NCI-H187 treated with DMSO at 0.1 percent for 48 hours (cell line): ENCODE results near the gene ARL2.

Experiments used
- DNase-seq: peaks from one replicate; lab custom pipeline; 2025; lab: John Stamatoyannopoulos, UW

The ARL2 gene

GRCh38 chr11:65047581-65048422 is 33.8 kb downstream of the ARL2 start:
- no peak for DNase-seq

- no peak for DNase-seq
These were observed 37.5 kb downstream of the ARL2 start for GRCh38 chr11:65051398-65051858.

- DNase-seq = no peak
These were observed 40.0 kb downstream of the ARL2 start for GRCh38 chr11:65053827-65054508.

GRCh38 chr11:65055538-65055937 is 41.6 kb downstream of the ARL2 start:
- no peak for DNase-seq

GRCh38 chr11:65056999-65057398 is 43.0 kb downstream of the ARL2 start:
- DNase-seq = no peak

GRCh38 chr11:65057526-65057925 is 43.6 kb downstream of the ARL2 start:
- DNase-seq = no peak

- no peak for DNase-seq
These were observed 44.1 kb downstream of the ARL2 start for GRCh38 chr11:65058012-65058411.

- DNase-seq = no peak
These were observed 44.6 kb downstream of the ARL2 start, which contains the start of gene NAALADL1 for GRCh38 chr11:65058419-65059054. TSS of gene NAALADL1 (minus strand) at chr11:65058553. CDS start at chr11:65058521, 32 bp downstream.

- no peak for DNase-seq
These were observed 45.6 kb downstream of the ARL2 start for GRCh38 chr11:65059523-65059922.

GRCh38 chr11:65059959-65060824 is 46.2 kb downstream of the ARL2 start:
- DNase-seq = no peak

GRCh38 chr11:65060913-65061408 is 47.0 kb downstream of the ARL2 start:
- DNase-seq = no peak

- no peak for DNase-seq
These were observed 49.6 kb downstream of the ARL2 start for GRCh38 chr11:65063532-65063931.

- no peak for DNase-seq
These were observed 50.9 kb downstream of the ARL2 start for GRCh38 chr11:65064847-65065240.

GRCh38 chr11:65065851-65066250 is 51.9 kb downstream of the ARL2 start:
- DNase-seq = no peak

- no peak for DNase-seq
These were observed 52.4 kb downstream of the ARL2 start for GRCh38 chr11:65066315-65066714.

GRCh38 chr11:65066805-65067291 is 52.9 kb downstream of the ARL2 start:
- DNase-seq = peak; percentile 60

- DNase-seq = no peak
These were observed 53.5 kb downstream of the ARL2 start for GRCh38 chr11:65067446-65067845.

GRCh38 chr11:65069217-65069616 is 55.3 kb downstream of the ARL2 start:
- no peak for DNase-seq
